ENCODE measurements around the gene GINS2. TPM values are rescaled to one million over a fixed set of nuclear protein-coding genes. Genes with fewer than 3 reads are reported as not detected.

The GINS2 gene
- total and polyA plus RNA-seq, 2 of the 4 experiments (the other 2 are of a cell fraction) = 12.0 to 13.4 TPM

- ATAC-seq (ENCODE audit: low read depth) = no peak
- in situ Hi-C loops (cut with MboI; ENCODE audit: low sequenced_read_pairs) = no loop called here
- H3K4me2 ChIP-seq (ENCODE audit: low read depth, low read length) = no peak overlapping the region
- H4K5ac ChIP-seq (ENCODE audit: low read depth, low read length) = no peak overlapping the region
- ChIA-PET CTCF (no interaction called here), POLR2A (ENCODE audit: unreplicated experiment) (no interaction called here)
- H3K4me3 ChIP-seq (ENCODE audit: insufficient read depth, low read depth, low read length) = no peak overlapping the region
- peaks cover 3% of the 10 kb centered on the region; the same call in 1 of the 2 replicates for H4K20me1 ChIP-seq (ENCODE audit: insufficient read depth, low read length)
- no peaks in the 10 kb centered on the region for H3K4me1 ChIP-seq (ENCODE audit: control insufficient read depth, insufficient read depth, low read length)
- no peak overlapping the region for H4K91ac ChIP-seq (ENCODE audit: insufficient read depth, low read depth, low read length)
- no peak overlapping the region for H2AK5ac ChIP-seq (ENCODE audit: low read depth, low read length)
- H2BK5ac ChIP-seq (ENCODE audit: low read depth, low read length, poor library complexity, severe bottlenecking) = no peak overlapping the region
- no peak overlapping the region for H3K56ac ChIP-seq (ENCODE audit: extremely low read depth, insufficient read depth, low read length)
- TF ChIP-seq RFX5 (IDR thresholded peaks at IDR 0.05; ENCODE audit: low read depth, low read length) = no peak
- TF ChIP-seq MAFK (IDR thresholded peaks at IDR 0.05; ENCODE audit: low read depth, low read length) = no peak
- no peak for TF ChIP-seq FOS (IDR thresholded peaks at IDR 0.05; ENCODE audit: low read depth, low read length)
- TF ChIP-seq MXI1 (IDR thresholded peaks at IDR 0.05; ENCODE audit: borderline replicate concordance, low read depth, low read length) = no peak
- TF ChIP-seq USF2 (IDR thresholded peaks at IDR 0.05; ENCODE audit: low read depth, low read length) = no peak
- no peak for TF ChIP-seq MAZ (IDR thresholded peaks at IDR 0.05; ENCODE audit: borderline replicate concordance, low read depth, low read length)
- TF ChIP-seq CTCF (conservative IDR thresholded peaks at IDR 0.05; ENCODE audit: low read depth, low read length) = no peak
- no peak for TF ChIP-seq NFE2L2 (IDR thresholded peaks at IDR 0.05; ENCODE audit: low read depth, low read length)
- TF ChIP-seq ELK1 (IDR thresholded peaks at IDR 0.05; ENCODE audit: borderline replicate concordance, low read depth, low read length) = no peak
- no peak for TF ChIP-seq CEBPB (IDR thresholded peaks at IDR 0.05; ENCODE audit: low read depth, low read length)
- TF ChIP-seq SMC3 (IDR thresholded peaks at IDR 0.05; ENCODE audit: low read depth, low read length) = no peak
- no peak for TF ChIP-seq POLR2A (IDR thresholded peaks at IDR 0.05; ENCODE audit: low read depth, low read length)
- TF ChIP-seq BHLHE40 (IDR thresholded peaks at IDR 0.05; ENCODE audit: low read depth, low read length) = no peak
- TF ChIP-seq RCOR1 (IDR thresholded peaks at IDR 0.05; ENCODE audit: insufficient replicate concordance, low read length) = no peak
- TF ChIP-seq RAD21 (IDR thresholded peaks at IDR 0.05; ENCODE audit: low read length) = no peak
- TF ChIP-seq CHD1 (IDR thresholded peaks at IDR 0.05; ENCODE audit: low read depth, low read length) = no peak
- no peak overlapping the region for H2BK15ac ChIP-seq (ENCODE audit: low read depth, low read length)
- H3K18ac ChIP-seq (ENCODE audit: low read depth, low read length) = no peak overlapping the region
- intact Hi-C loops (cut with micrococcal nuclease) = no loop called here
- DNase-seq = no peak
- H3K27ac ChIP-seq (ENCODE audit: insufficient read depth, low read length) = no peak overlapping the region
- H2BK120ac ChIP-seq (ENCODE audit: low read depth, low read length) = no peak overlapping the region
- peaks cover 2% of the 10 kb centered on the region; the same call in 1 of the 2 replicates for H3K36me3 ChIP-seq (ENCODE audit: control insufficient read depth, insufficient read depth, low read length)
- no peak overlapping the region for H3K23ac ChIP-seq (ENCODE audit: low read depth, low read length)
- H3K9me3 ChIP-seq (ENCODE audit: control insufficient read depth, insufficient read depth, low read length) = no peaks in the 10 kb centered on the region; the same call in 1 of the 2 replicates
- H3K9me1 ChIP-seq (ENCODE audit: insufficient read depth, low read length) = no peaks in the 10 kb centered on the region
- H3K4ac ChIP-seq (ENCODE audit: low read depth, low read length) = no peak overlapping the region
- H2BK20ac ChIP-seq (ENCODE audit: low read depth, low read length) = no peak overlapping the region
- no peak overlapping the region for H2AK9ac ChIP-seq (replicated peaks; ENCODE audit: low read depth, low read length, poor library complexity)
- H3K9ac ChIP-seq (ENCODE audit: low read depth, low read length) = no peak overlapping the region
- no peaks in the 10 kb centered on the region for H3K27me3 ChIP-seq (ENCODE audit: control insufficient read depth, insufficient read depth, low read length)
- H2AFZ ChIP-seq (replicated peaks; ENCODE audit: low read length, poor library complexity) = no peak overlapping the region
- no peak overlapping the region for H3K14ac ChIP-seq (replicated peaks; ENCODE audit: low read depth, low read length)
- 88% methylated on average over 9 of the region's 20 CpGs; no CpG with 5 or more reads in 1 of the 2 experiments for WGBS, 2 experiments (ENCODE audit: extremely low coverage in 2 of 2, insufficient read length in 1 of 2)
- dilution Hi-C loops (cut with HindIII; ENCODE audit: low sequenced_read_pairs, unreplicated experiment) = no loop called here
- peaks cover 0 to 7% of the 10 kb centered on the region in 2 experiments; a peak in 2 of 4 replicates for H3K79me1 ChIP-seq (ENCODE audit: low read depth in 1 of 2, low read length in 2 of 2)
- H4K8ac ChIP-seq (ENCODE audit: low read depth in 2 of 2, low read length in 2 of 2) = no peak overlapping the region
- no TSS peak for BruUV-seq (replicated peaks)
Observed at GRCh38 chr16:85724126-85724879, 35.5 kb upstream of the GINS2 start.
